Uterus (tissue), 4 donors: Measurements from ENCODE around the gene DLGAP1. TPM values are rescaled to one million over a fixed set of nuclear protein-coding genes. Genes with fewer than 3 reads are reported as not detected.

ENCODE experiments used
- DNase-seq, 2 donors: peaks; one replicate each; pipeline ENCODE4 v3.0.0-alpha.2; 2019 to 2020
- H3K27ac ChIP-seq, 2 donors: fragments of 200-600 bp; sonication (generic); 1 replicate in 1 of 2; 2 replicates in 1 of 2; pipeline ENCODE4 v1.5.1; 2016 to 2018
- H3K27me3 ChIP-seq, 2 donors: fragments of 200-600 bp; sonication (generic); one replicate each; pipeline ENCODE4 v1.5.1; 2018 to 2019; ENCODE audit warnings: control low read depth in 1 of 2
- H3K36me3 ChIP-seq, 2 donors: fragments of 200-600 bp; sonication (generic); one replicate each; pipeline ENCODE4 v1.5.1; 2019; ENCODE audit warnings: control low read depth in 1 of 2
- H3K4me1 ChIP-seq, 2 donors: fragments of 200-600 bp; sonication (generic); one replicate each; pipeline ENCODE4 v1.5.1; 2018 to 2019; ENCODE audit warnings: control low read depth in 1 of 2
- H3K4me3 ChIP-seq, 2 donors: fragments of 200-600 bp; sonication (generic); 1 replicate in 1 of 2; 2 replicates in 1 of 2; pipeline ENCODE4 v1.5.1; 2018 to 2019; ENCODE audit warnings: mild to moderate bottlenecking in 1 of 2
- H3K9me3 ChIP-seq, 2 donors: fragments of 200-600 bp; sonication (generic); one replicate each; pipeline ENCODE4 v1.5.1; 2019; ENCODE audit warnings: control low read depth in 1 of 2
- CTCF ChIP-seq, 4 experiments: fragments of 200-600 bp in 2 of 4; fragments of 450-650 bp in 2 of 4; sonication (generic) in 2 of 4; IDR thresholded peaks; one replicate each; pipeline ENCODE4 v1.5.1; 2016 to 2019; ENCODE audit warnings: antibody characterized with exemption in 4 of 4, mild to moderate bottlenecking in 2 of 4, moderate library complexity in 1 of 4
- POLR2A ChIP-seq, 2 donors: fragments of 450-650 bp; IDR thresholded peaks; one replicate each; pipeline ENCODE4 v1.6.1; 2016; ENCODE audit warnings: antibody characterized with exemption in 2 of 2, mild to moderate bottlenecking in 1 of 2, moderate library complexity in 1 of 2
- intact Hi-C: fragments of 100-400 bp; cut with DNase I; formaldehyde crosslinking; loops from one replicate; pipeline ENCODE4 v1.15.1; 2023; ENCODE audit warnings: low total_unique reads
- total RNA-seq, 4 donors: library from RNA; depleted of rRNA in 3 of 4; stranded (reverse); fragments of >200 nt in 3 of 4; gene quantifications; one replicate each; pipeline versions ENCODE4 v1.1.0 to v1.2.4, GENCODE V29; 2014 to 2023
- donor health status: DM: yes; HTN: yes; CAD: no.

Gene DLGAP1
- total RNA-seq, 4 donors from 2014 or later = 1.0 to 9.6 (median 3.3) TPM

DNA sequence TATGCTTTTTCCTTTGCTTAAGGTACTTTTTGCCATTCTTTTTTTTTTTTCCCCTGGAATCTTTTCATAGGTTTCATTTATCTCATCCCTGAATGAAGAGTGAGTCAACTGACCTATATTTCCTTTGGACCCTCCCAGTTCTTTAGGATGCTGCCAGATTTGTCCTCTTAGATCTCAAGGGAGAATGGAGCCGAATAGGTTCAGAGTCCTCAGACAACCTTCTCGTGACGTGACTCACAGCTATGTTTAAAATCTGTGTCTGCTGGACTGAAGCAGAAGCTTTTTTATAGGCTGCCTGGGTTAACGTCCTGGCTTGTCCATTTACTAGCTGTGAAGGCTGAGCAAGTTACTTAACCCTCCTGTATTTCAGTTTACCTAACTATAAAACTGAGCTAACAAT, 358.6 kb downstream of the DLGAP1 start:
- intact Hi-C loops = no loop called here
- Histone ChIP-seq H3K4me3 (no peak overlapping the region), H3K27ac (no peak overlapping the region), H3K36me3 (no peaks in the 10 kb centered on the region), H3K27me3 (no peaks in the 10 kb centered on the region), H3K9me3 (no peaks in the 10 kb centered on the region), H3K4me1 (no peaks in the 10 kb centered on the region)
- no peak for TF ChIP-seq POLR2A (IDR thresholded peaks at IDR 0.05)
- TF ChIP-seq CTCF (IDR thresholded peaks at IDR 0.05) = no peak
- no peak for DNase-seq

DNA sequence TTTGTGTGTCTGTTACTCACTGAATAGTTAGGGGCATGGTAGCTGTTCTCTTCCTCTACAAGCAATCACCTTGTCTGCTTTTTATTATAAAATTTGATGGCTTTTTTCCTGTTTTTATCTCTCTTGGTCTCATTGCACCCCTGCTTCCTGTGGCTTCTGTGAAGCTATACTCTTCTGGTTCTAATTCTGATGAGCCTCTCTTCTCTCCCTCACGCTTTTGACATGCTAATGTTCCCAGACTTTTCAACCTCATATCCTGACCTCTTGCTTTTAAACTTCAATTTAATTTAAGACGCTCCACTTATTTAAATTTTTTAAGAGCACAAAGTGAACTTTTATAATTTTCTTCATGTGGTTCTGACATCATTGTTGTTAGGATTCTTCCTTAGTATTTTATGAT, 361.4 kb downstream of the DLGAP1 start:
- no peaks in the 10 kb centered on the region for H3K4me1 ChIP-seq
- no peak overlapping the region for H3K27ac ChIP-seq
- no peak for TF ChIP-seq POLR2A (IDR thresholded peaks at IDR 0.05)
- no peak for TF ChIP-seq CTCF (IDR thresholded peaks at IDR 0.05)
- no peak overlapping the region for H3K4me3 ChIP-seq
- H3K27me3 ChIP-seq = no peaks in the 10 kb centered on the region
- no peak for DNase-seq
- intact Hi-C loops = no loop called here
- no peaks in the 10 kb centered on the region for H3K36me3 ChIP-seq
- no peaks in the 10 kb centered on the region for H3K9me3 ChIP-seq

DNA sequence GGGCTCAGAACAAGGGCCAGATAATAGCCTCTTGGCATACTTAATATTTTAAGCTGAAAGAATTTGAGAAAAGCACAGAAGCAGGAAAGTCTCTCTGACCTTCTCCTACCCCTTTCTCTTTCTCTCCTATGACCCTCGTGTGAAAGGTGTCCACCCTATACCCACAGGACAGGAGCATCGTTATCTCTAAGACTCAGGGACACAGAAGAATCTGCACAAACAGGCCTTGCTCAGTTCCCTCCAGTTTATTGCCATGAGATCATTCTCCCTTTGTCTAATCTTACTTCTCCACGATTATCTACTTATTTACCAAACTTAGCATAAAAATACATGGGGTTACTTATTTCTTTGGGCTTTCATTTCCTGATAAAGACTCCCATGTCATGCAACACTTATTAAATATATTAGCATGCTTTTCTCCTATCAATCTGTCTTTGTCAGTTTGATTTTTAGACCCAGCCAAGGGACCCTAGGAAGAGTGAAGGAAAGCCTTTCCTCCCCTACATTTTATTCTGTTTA, 370.7 kb downstream of the DLGAP1 start:
- Histone ChIP-seq H3K9me3 (no peaks in the 10 kb centered on the region), H3K27me3 (no peaks in the 10 kb centered on the region), H3K4me1 (no peaks in the 10 kb centered on the region), H3K27ac (no peak overlapping the region), H3K36me3 (no peaks in the 10 kb centered on the region), H3K4me3 (no peak overlapping the region)
- intact Hi-C loops = no loop called here
- TF ChIP-seq POLR2A (IDR thresholded peaks at IDR 0.05) = no peak
- no peak for TF ChIP-seq CTCF (IDR thresholded peaks at IDR 0.05)
- no peak for DNase-seq

GRCh38 chr18:4078246-4078645, 376.9 kb downstream of the DLGAP1 start:
- H3K27me3 ChIP-seq = no peaks in the 10 kb centered on the region
- no peak for DNase-seq
- no peaks in the 10 kb centered on the region for H3K4me1 ChIP-seq
- TF ChIP-seq POLR2A (IDR thresholded peaks at IDR 0.05) (no peak), CTCF (IDR thresholded peaks at IDR 0.05) (no peak)
- H3K36me3 ChIP-seq = no peaks in the 10 kb centered on the region
- no peak overlapping the region for H3K4me3 ChIP-seq
- intact Hi-C loops = no loop called here
- H3K9me3 ChIP-seq = no peaks in the 10 kb centered on the region
- no peak overlapping the region for H3K27ac ChIP-seq

- no peak overlapping the region for H3K4me3 ChIP-seq
- H3K9me3 ChIP-seq = no peaks in the 10 kb centered on the region
- H3K27me3 ChIP-seq = no peaks in the 10 kb centered on the region
- intact Hi-C loops = no loop called here
- no peaks in the 10 kb centered on the region for H3K4me1 ChIP-seq
- DNase-seq = no peak
- no peak overlapping the region for H3K27ac ChIP-seq
- H3K36me3 ChIP-seq = no peaks in the 10 kb centered on the region
- no peak for TF ChIP-seq POLR2A (IDR thresholded peaks at IDR 0.05)
- TF ChIP-seq CTCF (IDR thresholded peaks at IDR 0.05) = no peak
Observed at GRCh38 chr18:4077721-4078120, 377.4 kb downstream of the DLGAP1 start.
